Measurements from ENCODE around the gene IL19. TPM values are rescaled to one million over a fixed set of nuclear protein-coding genes. Genes with fewer than 3 reads are reported as not detected.
"Not testable (repeated sequence)": the region's sequence is repeated elsewhere in the genome, so short reads cannot be mapped to it uniquely, and the experiment has no call there.

Gene IL19
- total RNA-seq, 1 experiment from 2014 or later, result not detected

DNA sequence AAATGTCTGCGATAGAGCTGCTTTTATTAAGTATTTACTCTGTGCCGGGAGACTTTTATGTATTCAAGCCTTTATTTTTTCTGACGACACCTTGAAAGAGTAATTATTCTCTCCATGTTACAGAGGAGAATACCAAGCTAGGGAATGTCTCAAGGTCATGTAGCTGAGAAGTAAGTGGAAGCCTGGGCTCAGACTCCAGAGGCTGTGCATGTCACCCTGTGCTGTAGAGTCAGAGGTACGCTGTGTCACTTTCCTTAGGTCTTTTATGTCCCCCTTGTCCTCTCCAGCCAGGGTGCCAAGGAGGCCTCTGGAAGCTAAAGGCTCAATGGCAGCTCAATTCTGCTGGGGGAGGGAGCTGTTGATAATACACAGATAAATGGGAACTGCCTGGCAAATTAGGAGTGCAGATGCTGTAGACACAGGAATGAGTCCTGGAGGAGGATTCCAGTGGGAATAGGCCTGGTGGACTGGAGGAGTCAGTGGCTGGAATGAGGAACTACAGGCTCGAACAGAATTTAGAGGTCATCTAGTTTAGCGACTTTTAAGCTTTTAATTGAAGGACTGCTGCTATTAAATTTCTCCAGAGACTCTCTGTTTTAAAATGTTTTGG is 9.3 kb upstream of the IL19 start:
- no peaks in the 10 kb centered on the region for H3K27me3 Mint-ChIP-seq (ENCODE audit: low read depth)
- ATAC-seq (peak; percentile 80), DNase-seq (ENCODE audit: low spot score) (no peak)
- no peak overlapping the region for H3K27ac Mint-ChIP-seq
- ChIA-PET POLR2A (no interaction called here), CTCF (interaction anchor here (1.0 to 2.3 kb wide), 10 partner anchors 9 to 149 kb away, joined by 3 to 16 read pairs (median 3); partner anchors contain the start of genes DYRK3, EIF2D, IL10 and IL19)
- no peaks in the 10 kb centered on the region for H3K9me3 Mint-ChIP-seq
- no peak overlapping the region for H3K4me3 Mint-ChIP-seq
- H3K36me3 Mint-ChIP-seq, result no peaks in the 10 kb centered on the region
- peaks cover 2% of the 10 kb centered on the region; the same call in 1 of the 2 replicates for H3K4me1 Mint-ChIP-seq
- TF ChIP-seq TCF7 (CRISPR knock-in tag; IDR thresholded peaks at IDR 0.05; ENCODE audit: low read depth), result no peak
- TF ChIP-seq GRHL2 (CRISPR knock-in tag; IDR thresholded peaks at IDR 0.05; ENCODE audit: insufficient replicate concordance, severe bottlenecking), result no peak
- no peak for TF ChIP-seq NR1H2 (CRISPR knock-in tag; IDR thresholded peaks at IDR 0.05)
- TF ChIP-seq FOXJ3 (CRISPR knock-in tag; IDR thresholded peaks at IDR 0.05; ENCODE audit: borderline replicate concordance), result no peak
- TF ChIP-seq, protein P1, sequence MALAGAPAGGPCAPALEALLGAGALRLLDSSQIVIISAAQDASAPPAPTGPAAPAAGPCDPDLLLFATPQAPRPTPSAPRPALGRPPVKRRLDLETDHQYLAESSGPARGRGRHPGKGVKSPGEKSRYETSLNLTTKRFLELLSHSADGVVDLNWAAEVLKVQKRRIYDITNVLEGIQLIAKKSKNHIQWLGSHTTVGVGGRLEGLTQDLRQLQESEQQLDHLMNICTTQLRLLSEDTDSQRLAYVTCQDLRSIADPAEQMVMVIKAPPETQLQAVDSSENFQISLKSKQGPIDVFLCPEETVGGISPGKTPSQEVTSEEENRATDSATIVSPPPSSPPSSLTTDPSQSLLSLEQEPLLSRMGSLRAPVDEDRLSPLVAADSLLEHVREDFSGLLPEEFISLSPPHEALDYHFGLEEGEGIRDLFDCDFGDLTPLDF (CRISPR knock-in tag; IDR thresholded peaks at IDR 0.05), result no peak
- no peak for TF ChIP-seq CBFB (CRISPR knock-in tag; IDR thresholded peaks at IDR 0.05; ENCODE audit: low read depth)
- no peak for TF ChIP-seq ZNF121 (CRISPR knock-in tag; IDR thresholded peaks at IDR 0.05)
- TF ChIP-seq CREM (CRISPR knock-in tag; IDR thresholded peaks at IDR 0.05), result no peak
- no peak for TF ChIP-seq GTF2I (CRISPR knock-in tag; conservative IDR thresholded peaks at IDR 0.05)
- no peak for TF ChIP-seq ELF4 (CRISPR knock-in tag; IDR thresholded peaks at IDR 0.05; ENCODE audit: low read depth)
- TF ChIP-seq, protein P2, sequence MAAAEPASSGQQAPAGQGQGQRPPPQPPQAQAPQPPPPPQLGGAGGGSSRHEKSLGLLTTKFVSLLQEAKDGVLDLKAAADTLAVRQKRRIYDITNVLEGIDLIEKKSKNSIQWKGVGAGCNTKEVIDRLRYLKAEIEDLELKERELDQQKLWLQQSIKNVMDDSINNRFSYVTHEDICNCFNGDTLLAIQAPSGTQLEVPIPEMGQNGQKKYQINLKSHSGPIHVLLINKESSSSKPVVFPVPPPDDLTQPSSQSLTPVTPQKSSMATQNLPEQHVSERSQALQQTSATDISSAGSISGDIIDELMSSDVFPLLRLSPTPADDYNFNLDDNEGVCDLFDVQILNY (CRISPR knock-in tag; IDR thresholded peaks at IDR 0.05), result no peak
- TF ChIP-seq, protein P3, sequence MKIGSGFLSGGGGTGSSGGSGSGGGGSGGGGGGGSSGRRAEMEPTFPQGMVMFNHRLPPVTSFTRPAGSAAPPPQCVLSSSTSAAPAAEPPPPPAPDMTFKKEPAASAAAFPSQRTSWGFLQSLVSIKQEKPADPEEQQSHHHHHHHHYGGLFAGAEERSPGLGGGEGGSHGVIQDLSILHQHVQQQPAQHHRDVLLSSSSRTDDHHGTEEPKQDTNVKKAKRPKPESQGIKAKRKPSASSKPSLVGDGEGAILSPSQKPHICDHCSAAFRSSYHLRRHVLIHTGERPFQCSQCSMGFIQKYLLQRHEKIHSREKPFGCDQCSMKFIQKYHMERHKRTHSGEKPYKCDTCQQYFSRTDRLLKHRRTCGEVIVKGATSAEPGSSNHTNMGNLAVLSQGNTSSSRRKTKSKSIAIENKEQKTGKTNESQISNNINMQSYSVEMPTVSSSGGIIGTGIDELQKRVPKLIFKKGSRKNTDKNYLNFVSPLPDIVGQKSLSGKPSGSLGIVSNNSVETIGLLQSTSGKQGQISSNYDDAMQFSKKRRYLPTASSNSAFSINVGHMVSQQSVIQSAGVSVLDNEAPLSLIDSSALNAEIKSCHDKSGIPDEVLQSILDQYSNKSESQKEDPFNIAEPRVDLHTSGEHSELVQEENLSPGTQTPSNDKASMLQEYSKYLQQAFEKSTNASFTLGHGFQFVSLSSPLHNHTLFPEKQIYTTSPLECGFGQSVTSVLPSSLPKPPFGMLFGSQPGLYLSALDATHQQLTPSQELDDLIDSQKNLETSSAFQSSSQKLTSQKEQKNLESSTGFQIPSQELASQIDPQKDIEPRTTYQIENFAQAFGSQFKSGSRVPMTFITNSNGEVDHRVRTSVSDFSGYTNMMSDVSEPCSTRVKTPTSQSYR (CRISPR knock-in tag; IDR thresholded peaks at IDR 0.05), result no peak

DNA sequence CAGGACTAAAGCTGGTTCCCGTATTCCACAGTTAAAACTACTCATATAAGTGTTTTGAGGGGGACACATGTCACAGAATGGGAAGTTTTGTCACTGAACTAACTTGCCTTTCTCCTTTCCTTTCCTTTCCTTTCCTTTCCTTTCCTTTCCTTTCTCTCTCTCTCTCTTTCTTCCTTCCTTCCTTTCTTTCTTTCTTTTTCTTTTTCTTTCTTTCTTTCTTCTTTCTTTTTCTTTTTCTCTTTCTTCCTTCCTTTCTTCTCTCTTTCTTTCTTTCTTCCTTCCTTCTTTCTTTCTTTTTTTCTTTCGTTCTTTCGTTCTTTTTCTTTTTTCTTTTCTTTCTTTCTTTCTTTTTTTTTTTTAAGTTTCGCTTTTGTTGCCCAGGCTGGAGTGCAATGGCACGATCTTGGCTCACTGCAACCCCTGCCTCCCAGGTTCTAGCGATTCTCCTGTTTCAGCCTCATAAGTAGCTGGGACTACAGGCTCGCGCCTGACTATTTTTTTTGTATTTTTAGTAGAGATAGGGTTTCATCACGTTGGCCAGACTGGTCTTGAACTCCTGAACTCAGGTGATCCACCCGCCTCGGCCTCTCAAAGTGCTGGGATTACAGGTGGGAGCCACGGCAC is 7.7 kb upstream of the IL19 start:
- TF ChIP-seq, protein P4, sequence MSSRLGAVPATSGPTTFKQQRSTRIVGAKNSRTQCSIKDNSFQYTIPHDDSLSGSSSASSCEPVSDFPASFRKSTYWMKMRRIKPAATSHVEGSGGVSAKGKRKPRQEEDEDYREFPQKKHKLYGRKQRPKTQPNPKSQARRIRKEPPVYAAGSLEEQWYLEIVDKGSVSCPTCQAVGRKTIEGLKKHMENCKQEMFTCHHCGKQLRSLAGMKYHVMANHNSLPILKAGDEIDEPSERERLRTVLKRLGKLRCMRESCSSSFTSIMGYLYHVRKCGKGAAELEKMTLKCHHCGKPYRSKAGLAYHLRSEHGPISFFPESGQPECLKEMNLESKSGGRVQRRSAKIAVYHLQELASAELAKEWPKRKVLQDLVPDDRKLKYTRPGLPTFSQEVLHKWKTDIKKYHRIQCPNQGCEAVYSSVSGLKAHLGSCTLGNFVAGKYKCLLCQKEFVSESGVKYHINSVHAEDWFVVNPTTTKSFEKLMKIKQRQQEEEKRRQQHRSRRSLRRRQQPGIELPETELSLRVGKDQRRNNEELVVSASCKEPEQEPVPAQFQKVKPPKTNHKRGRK (CRISPR knock-in tag; IDR thresholded peaks at IDR 0.05; ENCODE audit: borderline replicate concordance), result peak; percentile 50; the same call in 1 of the 2 replicates
- not testable (repeated sequence) for H3K4me3 Mint-ChIP-seq; DNase-seq (ENCODE audit: low spot score); H3K36me3 Mint-ChIP-seq; ATAC-seq; H3K9me3 Mint-ChIP-seq; H3K27me3 Mint-ChIP-seq (ENCODE audit: low read depth); H3K4me1 Mint-ChIP-seq; H3K27ac Mint-ChIP-seq
- CTCF ChIA-PET, result interaction anchor here (0.9 to 1.4 kb wide), 2 partner anchors 47 to 68 kb away, joined by 3 to 6 read pairs; no protein-coding TSS in a partner anchor
- POLR2A ChIA-PET, result interaction anchor here (0.6 kb wide), 1 partner anchor 199 kb away, joined by 3 read pairs; no protein-coding TSS in a partner anchor

DNA sequence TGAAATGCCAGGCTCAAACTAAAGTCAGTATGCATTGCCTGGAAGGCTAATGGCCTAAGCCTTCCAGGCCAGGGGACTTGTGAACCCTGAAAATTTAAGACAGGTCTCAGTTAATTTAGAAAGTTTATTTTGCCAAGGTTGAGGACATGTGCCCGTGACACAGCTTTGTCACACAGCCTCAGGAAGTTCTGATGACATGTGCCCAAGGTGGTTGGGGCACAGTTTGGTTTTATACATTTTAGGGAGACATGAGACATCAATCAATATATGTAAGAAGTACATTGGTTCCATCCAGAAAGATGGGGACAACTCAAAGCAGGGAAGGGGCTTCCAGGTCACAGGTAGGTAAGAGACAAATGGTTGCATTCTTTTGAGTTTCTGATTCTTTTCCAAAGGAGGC is 4.8 kb upstream of the IL19 start:
- H3K36me3 Mint-ChIP-seq; H3K27ac Mint-ChIP-seq; DNase-seq (ENCODE audit: low spot score); H3K4me3 Mint-ChIP-seq; POLR2A ChIA-PET; CTCF ChIA-PET; H3K9me3 Mint-ChIP-seq; H3K27me3 Mint-ChIP-seq (ENCODE audit: low read depth); ATAC-seq: not testable (repeated sequence)
- peaks cover 28% of the 10 kb centered on the region for H3K4me1 Mint-ChIP-seq

Data from WTC11 (cell line).